HG03097 (cell line): ENCODE data around the gene ADGRL1.
"Not testable (repeated sequence)": the region's sequence is repeated elsewhere in the genome, so short reads cannot be mapped to it uniquely, and the experiment has no call there.

Experiments
- ATAC-seq: cut with Tn5 transposase; IDR thresholded peaks from one replicate; pipeline ENCODE4 v1.9.1; 2021; ENCODE audit not compliant: unreplicated experiment, low FRiP score

Gene ADGRL1

GRCh38 chr19:14205452-14206287 lies at the start of gene ADGRL1:
Gene ADGRL1, minus strand, starts transcription at chr19:14206169. Its CDS starts 22,567 bp downstream, at chr19:14183602.
- ATAC-seq: not testable (repeated sequence)

GRCh38 chr19:14255316-14255715 lies 49.3 kb upstream of the ADGRL1 start:
- not testable (repeated sequence) for ATAC-seq

GRCh38 chr19:14253822-14254599 lies 48.0 kb upstream of the ADGRL1 start:
- ATAC-seq: not testable (repeated sequence)

GRCh38 chr19:14252136-14252535 lies 46.2 kb upstream of the ADGRL1 start:
- not testable (repeated sequence) for ATAC-seq

GRCh38 chr19:14250870-14251269 lies 44.9 kb upstream of the ADGRL1 start:
- ATAC-seq: no peak

GRCh38 chr19:14250315-14250714 lies 44.3 kb upstream of the ADGRL1 start:
- ATAC-seq: not testable (repeated sequence)

GRCh38 chr19:14249891-14250290 lies 43.9 kb upstream of the ADGRL1 start:
- not testable (repeated sequence) for ATAC-seq

- not testable (repeated sequence) for ATAC-seq
Measured at GRCh38 chr19:14249012-14249754, 43.2 kb upstream of the ADGRL1 start.

- no peak for ATAC-seq
Measured at GRCh38 chr19:14248578-14249011, 42.6 kb upstream of the ADGRL1 start.

GRCh38 chr19:14247548-14248471 lies 41.8 kb upstream of the ADGRL1 start:
- ATAC-seq: not testable (repeated sequence)

- ATAC-seq: not testable (repeated sequence)
Measured at GRCh38 chr19:14247205-14247547, 41.2 kb upstream of the ADGRL1 start.

GRCh38 chr19:14244393-14244792 lies 38.4 kb upstream of the ADGRL1 start:
- not testable (repeated sequence) for ATAC-seq

- not testable (repeated sequence) for ATAC-seq
Measured at GRCh38 chr19:14243718-14244117, 37.7 kb upstream of the ADGRL1 start.

GRCh38 chr19:14237014-14237941 lies 31.3 kb upstream of the ADGRL1 start:
- no peak for ATAC-seq

- not testable (repeated sequence) for ATAC-seq
Measured at GRCh38 chr19:14232945-14233344, 27.0 kb upstream of the ADGRL1 start.

- not testable (repeated sequence) for ATAC-seq
Measured at GRCh38 chr19:14228446-14229071, 22.6 kb upstream of the ADGRL1 start.

GRCh38 chr19:14226498-14226897 lies 20.5 kb upstream of the ADGRL1 start:
- ATAC-seq: not testable (repeated sequence)

- no peak for ATAC-seq
Measured at GRCh38 chr19:14222886-14223285, 16.9 kb upstream of the ADGRL1 start.
